ENCODE results near the gene LYL1. TPM values are rescaled to one million over a fixed set of nuclear protein-coding genes. Genes with fewer than 3 reads are reported as not detected.

The LYL1 gene
- total RNA-seq, 4 donors from 2014 or later = 13.7 to 27.7 (median 21.5) TPM

GRCh38 chr19:13054626-13055212 is 47.9 kb downstream of the LYL1 start:
- no peak for TF ChIP-seq CTCF (IDR thresholded peaks at IDR 0.05; ENCODE audit: low read depth)

GRCh38 chr19:13053761-13054625 is 48.7 kb downstream of the LYL1 start:
- no peak for TF ChIP-seq CTCF (IDR thresholded peaks at IDR 0.05; ENCODE audit: low read depth)

- no peak for TF ChIP-seq CTCF (IDR thresholded peaks at IDR 0.05; ENCODE audit: low read depth)
These were observed 49.4 kb downstream of the LYL1 start for GRCh38 chr19:13053238-13053637.

GRCh38 chr19:13052447-13053175 is 50.0 kb downstream of the LYL1 start:
- no peak for TF ChIP-seq CTCF (IDR thresholded peaks at IDR 0.05; ENCODE audit: low read depth)

- no peak for TF ChIP-seq CTCF (IDR thresholded peaks at IDR 0.05; ENCODE audit: low read depth)
These were observed 51.0 kb downstream of the LYL1 start for GRCh38 chr19:13051557-13052165.

GRCh38 chr19:13050274-13050673 is 52.4 kb downstream of the LYL1 start:
- no peak for TF ChIP-seq CTCF (IDR thresholded peaks at IDR 0.05; ENCODE audit: low read depth)

Other genes with a start within 250 kb of the LYL1 start
- 10 to 100 TPM; 24.9 to 74.8 (median 48.2) TPM for gene DNASE2, start 221.4 kb downstream of the LYL1 start, total RNA-seq
- gene KLF1, start 215.7 kb downstream of the LYL1 start, total RNA-seq = not detected
- 10 to 100 TPM; 34.9 to 98.5 (median 46.0) TPM for gene GCDH, start 211.7 kb downstream of the LYL1 start, total RNA-seq
- gene SYCE2, start 183.6 kb downstream of the LYL1 start, total RNA-seq = not detected
- 10 to 100 TPM; 20.1 to 28.6 (median 22.9) TPM for gene FARSA, start 169.1 kb downstream of the LYL1 start, total RNA-seq
- gene CALR, start 164.2 kb downstream of the LYL1 start, total RNA-seq = 100 to 1,000 TPM; 222 to 414 (median 307) TPM
- gene RAD23A, start 157.0 kb downstream of the LYL1 start, total RNA-seq = 100 to 1,000 TPM in 1 of 4 donors, 10 to 100 TPM in 3; 52.2 to 123 (median 84.5) TPM
- 10 to 100 TPM; 25.3 to 48.8 (median 31.7) TPM for gene GADD45GIP1, start 145.6 kb downstream of the LYL1 start, total RNA-seq
- gene DAND5, start 133.3 kb downstream of the LYL1 start, total RNA-seq = not detected
- gene NFIX, start 107.4 kb downstream of the LYL1 start, total RNA-seq = 100 to 1,000 TPM in 1 of 4 donors, 10 to 100 TPM in 3; 32.8 to 102 (median 47.0) TPM
- gene TRMT1, start 13.9 kb upstream of the LYL1 start, total RNA-seq = 10 to 100 TPM; 19.5 to 35.6 (median 27.2) TPM
- 10 to 100 TPM in 2 of 4 donors, 1 to 10 TPM in 2; 8.5 to 13.6 (median 9.7) TPM for gene NACC1, start 15.4 kb upstream of the LYL1 start, total RNA-seq
- 10 to 100 TPM; 50.5 to 98.4 (median 72.6) TPM for gene STX10, start 47.5 kb upstream of the LYL1 start, total RNA-seq
- gene IER2, start 47.6 kb upstream of the LYL1 start, total RNA-seq = 10 to 100 TPM; 14.5 to 52.6 (median 20.2) TPM